ENCODE measurements around the gene EGLN2.
"Not testable (repeated sequence)": the region's sequence is repeated elsewhere in the genome, so short reads cannot be mapped to it uniquely, and the experiment has no call there.

The EGLN2 gene

DNA sequence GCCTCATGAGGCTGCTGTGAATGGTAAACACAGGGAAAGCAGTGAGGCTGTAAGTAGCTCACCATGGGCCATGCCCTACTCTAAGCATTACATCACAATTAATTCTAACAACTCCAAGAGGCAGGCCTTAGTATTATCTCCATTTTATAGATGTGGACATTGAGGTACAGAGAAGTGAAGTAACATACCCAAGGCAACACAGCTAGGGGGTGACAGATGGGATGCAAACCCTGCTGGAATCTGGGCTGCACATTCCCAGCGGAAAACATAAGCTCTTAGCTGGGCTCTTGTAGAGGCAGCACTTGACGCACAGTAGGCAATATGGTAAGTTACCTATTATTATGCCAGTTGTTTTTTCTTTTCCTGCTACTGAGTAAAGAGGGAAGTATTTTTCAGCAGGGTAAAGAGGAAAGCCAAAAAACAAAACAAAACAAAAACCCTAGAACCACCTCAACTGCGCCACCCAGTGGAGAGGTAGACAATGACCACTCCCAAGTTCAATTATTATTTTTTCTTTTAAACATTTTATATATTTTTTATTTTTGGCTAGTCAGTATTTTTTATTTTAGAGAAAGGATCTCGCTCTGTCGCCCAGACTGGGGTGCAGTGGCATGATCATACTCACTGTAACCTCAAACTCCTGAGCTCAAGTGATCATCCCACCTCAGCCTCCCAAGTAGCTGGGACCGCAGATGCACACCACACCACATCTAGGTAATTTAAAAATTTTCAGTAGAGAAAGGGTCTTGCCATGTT lies 20.7 kb downstream of the EGLN2 start:
- not testable (repeated sequence) for DNase-seq (ENCODE audit: low read depth)

DNA sequence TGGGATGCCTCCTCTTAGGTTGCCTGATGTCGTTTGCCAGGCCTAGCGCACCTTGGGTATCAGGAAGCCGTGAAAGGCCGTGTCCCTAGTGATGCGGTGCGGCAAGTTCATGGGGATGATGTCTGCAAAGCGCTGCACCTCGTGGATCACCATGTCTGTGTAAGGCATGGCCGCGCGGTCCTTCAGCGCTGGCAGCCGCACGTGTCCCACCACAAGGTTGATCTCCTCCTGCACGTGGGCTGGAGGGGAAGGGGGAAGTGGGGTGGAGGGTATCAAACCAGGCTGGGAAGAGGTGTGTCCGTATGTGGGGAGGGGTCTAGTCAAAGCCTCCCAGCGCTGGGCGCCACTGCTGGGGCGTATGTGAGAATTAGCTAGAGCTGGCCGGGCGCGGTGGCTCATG lies 23.2 kb downstream of the EGLN2 start:
- DNase-seq (ENCODE audit: low read depth), result no peak

DNA sequence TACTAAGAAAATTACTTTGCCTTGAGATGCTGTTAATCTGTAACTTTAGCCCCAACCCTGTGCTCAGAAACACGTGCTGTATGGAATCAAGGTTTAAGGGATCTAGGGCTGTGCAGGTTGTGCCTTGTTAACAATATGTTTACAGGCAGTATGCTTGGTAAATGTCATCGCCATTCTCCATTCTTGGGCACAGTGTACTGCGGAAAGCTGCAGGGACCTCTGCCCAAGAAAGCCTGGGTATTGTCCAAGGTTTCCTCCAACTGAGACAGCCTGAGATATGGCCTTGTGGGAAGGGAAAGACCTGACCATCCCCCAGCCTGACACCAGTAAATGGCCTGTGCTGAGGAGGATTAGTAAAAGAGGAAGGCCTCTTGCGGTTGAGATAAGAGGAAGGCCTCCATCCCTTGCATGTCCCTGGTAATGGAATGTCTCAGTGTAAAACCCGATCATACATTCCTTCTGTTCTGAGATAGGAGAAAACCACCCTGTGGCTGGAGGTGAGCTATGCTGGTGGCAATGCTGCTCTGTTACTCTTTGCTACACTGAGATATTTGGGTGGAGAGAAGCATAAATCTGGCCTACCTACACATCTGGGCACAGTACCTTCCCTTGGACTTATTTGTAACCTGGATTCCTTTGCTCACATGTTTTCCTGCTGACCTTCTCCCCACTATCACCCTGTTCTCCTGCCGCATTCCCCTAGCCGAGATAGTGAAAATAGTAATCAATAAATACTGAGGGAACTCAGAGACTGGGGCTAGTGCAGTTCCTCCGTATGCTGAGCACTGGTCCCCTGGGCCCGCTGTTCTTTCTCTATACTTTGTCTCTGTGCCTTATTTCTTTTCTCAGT lies 23.9 kb downstream of the EGLN2 start:
- peak; percentile 89 for DNase-seq (ENCODE audit: low read depth)

DNA sequence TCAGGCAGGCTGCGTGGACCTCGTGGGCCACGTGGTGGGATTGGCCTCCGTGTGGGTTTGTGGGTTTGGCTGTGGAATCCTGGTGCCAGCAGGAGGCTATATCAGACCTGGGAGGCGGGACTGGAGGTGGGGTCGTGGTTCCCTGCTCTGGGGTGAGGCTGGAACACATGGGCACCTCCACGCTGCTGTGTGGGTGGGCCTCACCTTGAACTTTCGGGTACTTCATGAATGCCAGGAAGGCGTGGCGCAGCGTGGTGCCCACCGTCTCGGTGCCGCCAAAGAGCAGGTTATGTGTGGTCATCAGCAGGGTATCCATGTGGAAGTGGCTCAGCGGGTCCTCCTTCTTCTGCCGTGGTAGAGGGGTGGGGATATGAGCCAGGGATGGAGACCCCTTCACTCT lies 25.9 kb downstream of the EGLN2 start:
- DNase-seq (ENCODE audit: low read depth), result not testable (repeated sequence)

DNA sequence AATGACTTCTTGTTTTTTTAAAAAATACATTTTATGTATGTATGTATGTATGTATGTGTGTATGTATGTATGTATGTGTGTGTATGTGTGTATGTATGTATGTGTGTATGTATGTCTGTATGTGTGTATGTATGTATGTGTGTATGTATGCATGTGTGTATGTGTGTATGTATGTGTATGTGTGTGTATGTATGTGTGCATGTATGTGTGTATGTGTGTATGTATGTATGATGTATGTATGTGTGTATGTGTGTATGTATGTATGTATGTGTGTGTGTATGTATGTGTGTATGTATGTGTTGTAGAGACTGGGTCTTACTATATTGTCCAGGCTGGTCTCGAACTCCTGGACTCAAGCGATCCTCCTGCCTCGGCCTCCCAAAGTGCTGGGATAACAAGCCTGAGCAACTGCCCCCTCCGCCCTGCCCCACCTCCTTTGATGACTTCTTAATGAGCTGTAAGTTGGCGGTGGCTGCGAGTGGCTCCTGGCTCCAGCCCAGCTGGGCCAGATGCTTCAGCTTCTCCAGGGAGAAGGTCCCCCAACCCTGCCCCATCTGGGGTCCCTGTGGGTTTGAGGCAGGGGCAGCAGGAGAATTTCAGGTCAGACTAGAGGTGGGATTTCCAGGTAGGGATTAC lies 26.6 kb downstream of the EGLN2 start:
- DNase-seq (ENCODE audit: low read depth), result not testable (repeated sequence)

DNA sequence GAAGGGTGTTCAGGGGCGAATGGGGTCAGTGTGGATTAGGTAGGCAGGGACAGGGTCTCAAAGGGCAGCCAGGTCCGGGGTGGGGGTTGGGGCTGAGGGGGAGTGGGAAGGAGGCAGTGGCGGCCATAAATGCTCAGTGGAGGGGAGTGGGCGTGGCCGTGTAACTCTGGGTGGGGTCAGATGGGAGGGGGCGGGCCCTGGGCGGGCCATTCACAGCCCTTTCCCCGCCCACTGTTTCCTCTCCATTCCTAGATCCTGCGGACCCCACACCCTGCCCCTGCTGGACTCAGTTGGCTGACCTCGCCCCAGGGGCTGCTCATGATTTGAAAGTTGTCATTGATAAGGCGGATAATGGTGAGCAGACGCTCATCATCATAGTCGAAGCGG lies 27.3 kb downstream of the EGLN2 start:
- DNase-seq (ENCODE audit: low read depth), result not testable (repeated sequence)

DNA sequence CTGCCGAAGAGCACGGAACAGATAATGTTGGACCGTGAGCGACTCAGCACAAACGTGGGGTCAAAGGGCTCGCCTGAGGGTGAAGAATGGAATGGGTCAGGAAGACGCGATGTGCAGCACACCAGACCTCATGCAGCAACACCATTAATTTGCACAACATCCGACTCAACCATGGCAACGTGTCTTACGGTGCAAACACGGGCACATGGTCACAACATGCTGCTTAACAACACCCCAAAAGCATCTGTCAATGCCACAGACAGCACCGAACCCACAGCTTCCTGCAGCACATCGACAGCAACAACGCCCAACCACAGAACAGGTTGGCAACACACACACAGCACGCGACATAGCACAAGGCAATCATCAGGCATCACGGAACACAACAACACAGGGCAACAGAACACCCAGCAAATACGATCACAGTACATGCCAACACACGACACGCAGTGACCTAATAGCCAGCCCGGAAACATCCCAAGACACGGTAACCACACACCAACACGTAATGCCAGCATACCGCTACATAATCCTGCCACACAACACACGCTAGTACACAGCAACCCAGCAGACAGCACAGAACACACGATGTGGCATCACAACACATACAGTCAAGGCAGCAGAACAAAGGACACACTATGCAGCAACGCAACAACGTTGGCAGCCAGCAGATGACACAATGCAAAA lies 27.9 kb downstream of the EGLN2 start:
- DNase-seq (ENCODE audit: low read depth), result peak; percentile 74

DNA sequence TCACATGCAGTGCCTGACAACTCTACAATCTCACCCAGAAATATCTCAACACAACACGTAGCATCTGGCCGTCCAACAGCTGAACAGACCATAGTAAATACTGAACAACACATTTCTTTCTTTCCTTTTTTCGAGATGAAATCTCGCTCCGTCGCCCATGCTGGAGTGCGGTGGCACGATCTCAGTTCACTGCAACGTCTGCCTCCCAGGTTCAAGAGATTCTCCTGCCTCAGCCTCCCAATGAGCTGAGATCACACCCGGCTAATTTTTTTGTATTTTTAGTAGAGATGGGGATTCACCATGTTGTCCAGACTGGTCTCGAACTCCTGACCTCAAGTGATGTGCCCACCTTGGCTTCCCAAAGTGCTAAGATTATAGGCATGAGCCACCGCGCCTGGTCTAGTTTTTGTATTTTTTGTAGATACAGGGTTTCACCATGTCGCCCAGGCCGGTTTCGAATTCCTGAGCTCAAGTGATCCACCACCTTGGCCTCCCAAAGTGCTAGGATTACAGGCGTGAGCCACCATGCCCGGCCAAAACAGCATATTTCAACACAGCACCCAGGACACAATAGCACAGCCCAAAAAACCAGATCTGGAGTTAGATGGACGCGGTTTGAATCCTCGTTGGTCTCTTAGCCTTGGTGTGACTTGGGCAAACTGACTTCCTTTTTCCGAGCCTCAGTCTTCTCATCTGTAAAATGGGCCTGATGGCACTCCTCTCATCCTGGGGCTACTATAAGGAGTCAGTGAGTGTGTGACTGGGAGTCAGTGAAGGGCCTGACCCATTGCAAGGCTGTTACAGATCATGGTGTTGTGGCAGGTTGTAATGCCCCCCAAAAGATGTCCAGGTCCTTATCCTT lies 28.6 kb downstream of the EGLN2 start:
- DNase-seq (ENCODE audit: low read depth), result no peak

DNA sequence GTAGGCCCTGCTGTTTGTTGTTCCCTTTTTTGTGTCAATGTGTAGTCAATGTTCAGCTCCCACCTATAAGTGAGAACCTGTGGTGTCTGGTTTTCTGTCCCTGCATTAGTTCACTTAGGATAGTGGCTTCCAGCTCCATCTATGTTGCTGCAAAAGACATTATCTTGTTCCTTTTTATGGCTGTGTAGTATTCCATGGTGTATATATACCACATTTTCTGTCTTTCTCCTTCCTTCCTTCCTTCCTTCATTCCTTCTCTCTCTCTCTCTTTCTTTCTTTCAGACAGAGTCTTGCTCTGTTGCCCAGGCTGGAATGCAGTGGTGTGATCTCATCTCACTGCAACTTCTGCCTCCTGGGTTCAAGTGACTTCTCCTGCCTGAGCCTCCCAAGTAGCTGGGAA lies 30.2 kb downstream of the EGLN2 start:
- no peak for DNase-seq (ENCODE audit: low read depth)

DNA sequence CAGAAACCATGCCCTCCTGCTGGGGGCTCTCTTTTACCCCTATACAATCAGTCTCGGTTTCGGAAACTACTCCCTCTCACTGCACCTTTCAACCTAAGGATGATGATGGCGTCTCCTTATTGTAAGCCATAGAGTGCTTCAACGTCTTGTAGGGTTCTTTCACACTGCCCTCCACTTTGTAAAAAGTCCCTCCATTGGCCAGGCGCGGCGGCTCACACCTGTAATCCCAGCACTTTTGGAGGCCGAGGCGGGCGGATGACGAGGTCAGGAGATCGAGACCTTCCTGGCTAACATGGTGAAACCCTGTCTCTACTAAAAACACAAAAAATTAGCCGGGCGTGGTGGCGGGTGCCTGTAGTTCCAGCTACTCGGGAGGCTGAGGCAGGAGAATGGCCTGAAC lies 31.8 kb downstream of the EGLN2 start:
- DNase-seq (ENCODE audit: low read depth), result not testable (repeated sequence)

DNA sequence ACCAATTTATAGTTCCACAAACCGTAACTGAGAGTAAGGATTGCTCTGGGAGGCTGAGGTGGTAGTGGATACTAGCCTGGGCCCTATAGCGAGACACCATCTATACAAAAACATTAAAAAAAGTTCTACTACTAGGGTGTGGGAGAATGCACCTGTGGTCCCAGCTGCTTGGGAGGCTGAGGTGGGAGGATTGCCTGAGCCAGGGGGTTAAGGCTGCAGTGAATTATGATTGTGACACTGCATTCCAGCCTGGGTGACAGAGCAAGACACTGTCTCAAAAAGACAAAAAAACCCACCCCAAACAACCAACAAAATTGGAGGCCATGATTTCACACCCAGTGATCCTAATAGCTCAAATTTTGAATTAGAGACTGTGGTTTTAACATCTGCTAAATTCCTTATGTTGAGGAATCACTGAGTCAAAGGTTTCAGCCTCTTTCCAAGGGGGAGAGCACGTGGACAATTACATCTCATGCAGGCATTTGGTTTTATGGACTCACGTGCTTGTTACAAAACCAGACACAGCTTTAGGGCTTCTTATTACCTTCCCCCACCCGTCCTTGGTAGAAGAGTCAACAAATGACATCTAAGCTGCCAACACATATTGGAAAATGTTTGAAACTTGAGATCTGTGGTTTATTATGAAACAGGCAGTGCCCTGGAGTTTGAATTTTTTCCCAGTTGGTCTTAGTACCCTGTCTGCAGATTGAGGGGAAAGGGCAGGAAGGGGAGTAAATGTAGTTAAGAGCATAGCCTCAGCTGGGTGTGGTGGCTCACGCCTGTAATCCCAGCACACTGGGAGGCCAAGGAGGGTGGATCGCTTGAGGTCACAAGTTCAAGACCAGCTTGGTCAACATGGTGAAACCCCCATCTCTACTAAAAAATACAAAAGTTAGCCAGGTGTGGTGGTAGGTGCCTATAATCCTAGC lies 32.8 kb downstream of the EGLN2 start:
- no peak for DNase-seq (ENCODE audit: low read depth)

DNA sequence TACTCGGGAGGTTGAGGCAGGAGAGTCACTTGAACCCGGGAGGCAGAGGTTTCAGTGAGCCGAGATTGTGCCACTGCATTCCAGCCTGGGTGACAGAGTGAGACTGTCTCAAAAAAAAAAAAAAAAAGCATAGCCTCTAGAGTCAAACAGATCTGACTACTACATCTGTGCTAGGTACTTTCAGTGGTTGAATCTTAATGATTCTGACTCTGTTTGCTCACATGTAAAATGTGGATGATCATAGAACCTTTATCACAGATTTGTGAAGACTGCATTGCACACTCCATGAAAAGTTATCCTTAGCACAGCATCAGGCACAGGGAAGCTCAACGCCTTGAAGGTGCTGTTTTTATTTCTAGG lies 33.4 kb downstream of the EGLN2 start:
- DNase-seq (ENCODE audit: low read depth), result not testable (repeated sequence)

DNA sequence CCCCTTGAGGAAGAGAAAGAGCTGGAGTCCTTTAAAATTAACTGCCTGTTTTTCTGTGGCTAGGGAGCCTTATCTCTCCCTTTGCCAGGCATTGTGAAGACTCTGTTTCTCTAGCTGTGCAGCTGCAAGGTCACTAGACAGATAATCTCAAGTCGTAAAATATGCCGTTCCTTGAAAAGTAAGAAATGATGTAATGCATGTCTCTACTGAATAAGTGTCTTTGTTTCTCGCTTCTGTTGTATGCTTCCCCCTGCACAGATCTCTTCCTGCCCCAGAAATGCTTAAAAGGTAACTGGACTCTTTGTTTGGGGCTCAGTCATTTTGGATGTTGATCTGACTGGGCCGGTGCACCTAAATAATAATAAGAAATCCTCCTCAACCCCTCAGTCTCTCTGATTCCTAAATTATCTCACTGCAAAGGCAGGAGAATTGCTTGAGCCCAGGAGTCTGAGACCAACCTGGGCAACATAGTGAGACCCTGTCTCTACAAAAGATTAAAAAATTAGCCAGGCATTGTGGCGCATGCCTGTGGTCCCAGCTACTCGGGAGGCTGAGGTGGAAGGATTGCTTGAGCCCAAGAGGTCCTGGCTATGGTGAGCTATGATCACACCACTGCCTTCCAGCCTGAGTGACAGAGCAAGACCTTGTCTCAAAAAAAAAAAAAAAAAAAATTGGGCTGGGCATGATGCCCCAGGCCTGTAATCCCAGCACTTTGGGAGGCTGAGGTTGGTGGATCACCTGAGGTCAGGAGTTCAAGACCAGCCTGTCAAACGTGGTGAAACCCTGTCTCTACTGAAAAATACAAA lies 34.9 kb downstream of the EGLN2 start:
- DNase-seq (ENCODE audit: low read depth), result not testable (repeated sequence)

DNA sequence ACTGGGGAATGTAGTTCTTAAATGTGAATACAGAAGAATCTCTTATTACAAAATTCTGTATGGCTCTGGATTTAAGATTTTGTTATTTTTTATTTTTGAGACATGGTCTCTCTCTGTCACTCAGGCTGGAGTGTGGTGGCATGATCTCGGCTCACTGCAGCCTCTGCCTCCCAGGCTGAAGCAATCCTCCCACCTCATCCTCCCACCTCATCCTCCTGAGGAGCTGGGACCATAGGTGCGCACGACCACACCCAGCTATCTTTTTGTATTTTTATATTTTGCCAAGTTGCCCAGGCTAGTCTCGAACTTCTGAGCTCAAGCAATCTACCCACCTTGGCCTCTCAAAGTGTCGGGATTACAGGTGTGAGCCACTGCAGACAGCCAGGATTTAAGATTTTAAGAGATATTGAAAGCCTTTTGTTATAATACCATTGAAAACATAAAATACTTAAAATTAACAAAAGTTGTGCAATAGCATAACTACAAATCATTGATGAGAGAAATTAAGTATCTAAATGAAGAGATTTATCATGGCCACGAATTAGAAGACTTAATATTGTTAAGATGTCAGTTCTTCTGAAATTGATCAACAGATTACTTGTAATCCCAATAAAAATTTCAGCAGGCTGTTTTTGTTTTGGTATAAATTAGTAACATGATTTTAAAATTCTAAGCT lies 37.9 kb downstream of the EGLN2 start:
- no peak for DNase-seq (ENCODE audit: low read depth)

DNA sequence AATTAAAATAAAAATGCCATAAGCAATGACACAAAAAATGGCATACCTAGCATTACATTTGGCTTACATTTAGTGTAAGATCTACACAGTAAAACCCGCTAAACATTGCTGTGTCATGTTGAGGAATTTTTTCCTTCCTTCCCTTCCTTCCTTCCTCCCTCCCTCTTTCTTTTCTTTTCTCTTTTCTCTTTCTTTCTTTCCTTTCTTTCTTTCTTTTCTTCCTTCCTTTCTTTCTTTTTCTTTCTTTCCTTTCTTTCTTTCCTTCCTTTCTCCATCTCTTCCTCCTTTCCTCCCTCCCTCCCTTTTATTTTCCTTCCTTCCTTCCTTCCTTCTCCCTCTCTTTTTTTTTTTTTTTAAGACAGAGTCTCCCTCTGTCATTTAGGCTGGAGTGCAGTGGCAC lies 39.5 kb downstream of the EGLN2 start:
- DNase-seq (ENCODE audit: low read depth), result not testable (repeated sequence)

DNA sequence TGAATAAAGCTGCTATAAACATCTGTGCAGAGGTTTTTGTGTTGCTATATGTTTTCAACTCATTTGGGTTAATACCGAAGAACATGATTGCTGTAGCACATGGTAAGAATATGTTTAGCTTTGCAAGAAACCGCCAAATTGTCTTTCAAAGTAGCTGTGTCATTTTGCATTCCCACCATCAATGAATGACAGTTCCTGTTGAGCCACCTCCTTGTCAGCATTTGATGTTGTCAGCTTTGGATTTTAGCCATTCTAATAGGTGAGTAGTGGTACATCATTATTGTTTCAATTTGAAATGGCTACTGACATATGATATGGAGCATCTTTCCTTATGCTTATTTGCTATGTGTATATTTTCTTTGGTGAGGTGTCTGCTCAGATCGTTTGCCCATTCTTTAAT lies 43.0 kb downstream of the EGLN2 start:
- not testable (repeated sequence) for DNase-seq (ENCODE audit: low read depth)

DNA sequence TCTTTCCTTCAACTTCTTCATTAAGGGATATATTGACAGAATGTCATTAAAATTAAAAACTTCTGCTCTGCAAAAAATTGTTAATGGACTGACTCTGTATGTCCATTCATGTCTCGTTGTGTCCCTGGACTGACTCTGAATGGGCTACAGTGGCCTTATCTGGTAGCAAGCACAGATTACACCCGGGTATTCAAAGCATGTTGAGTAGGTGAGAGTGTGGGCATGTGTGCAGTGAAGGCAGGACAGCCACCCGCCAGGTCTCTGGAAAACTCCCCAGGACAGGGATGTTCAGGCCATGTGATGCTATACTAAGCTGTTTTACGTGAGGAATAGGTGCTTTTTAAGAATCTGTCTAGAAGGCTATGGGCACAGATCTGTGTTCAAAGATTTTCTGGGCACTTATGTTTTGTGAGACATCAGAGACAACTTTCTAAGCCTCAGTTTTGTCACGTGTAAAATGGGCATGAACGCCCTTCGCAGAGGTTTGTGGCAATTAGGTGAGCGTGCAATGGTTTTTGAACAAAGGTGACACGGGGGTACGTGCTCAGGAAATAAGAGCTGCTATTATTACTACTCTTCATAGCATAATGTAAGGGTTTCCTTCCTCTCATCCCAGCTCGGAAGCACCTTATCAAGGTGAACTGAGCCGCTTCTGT lies 44.1 kb downstream of the EGLN2 start:
- not testable (repeated sequence) for DNase-seq (ENCODE audit: low read depth)

DNA sequence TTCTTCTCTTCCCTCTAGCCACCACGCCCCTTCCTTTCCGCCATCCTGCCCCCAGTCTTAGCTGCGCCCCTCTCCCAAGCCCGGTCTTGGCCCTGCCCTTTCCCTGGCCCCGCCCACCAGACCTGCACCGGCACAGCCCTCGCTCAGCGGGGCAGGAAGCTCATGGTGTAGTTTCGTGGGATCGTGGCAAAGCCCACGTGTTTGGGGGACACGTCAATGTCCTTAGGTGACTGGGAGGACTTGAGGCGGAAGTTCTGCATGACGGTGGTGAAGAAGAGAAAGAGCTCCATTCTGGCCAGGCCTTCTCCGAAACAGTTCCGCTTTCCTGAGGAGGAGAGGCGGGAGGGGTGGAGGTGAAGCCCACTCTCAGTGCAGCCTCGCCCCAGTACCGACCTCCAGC lies 44.7 kb downstream of the EGLN2 start:
- DNase-seq (ENCODE audit: low read depth), result peak; percentile 80

All from CMK (cell line).